OCI-LY3 (cell line): Measurements from ENCODE around the gene HECTD4.

ENCODE experiments used
- EZH2phosphoT487 ChIP-seq: fragments of 200-600 bp; shearing (Covaris generic); IDR thresholded peaks from 2 replicates; pipeline ENCODE4 v1.6.1; 2018; ENCODE audit warnings: antibody characterized with exemption, mixed run types, low read depth
- TF ChIP-seq, protein P1 (sequence below): fragments of 200-600, 300-600 bp; sonication (generic); IDR thresholded peaks from 2 replicates; pipeline ENCODE4 v1.5.1; 2014; ENCODE audit warnings: antibody characterized with exemption, low read length, low read depth

- TF ChIP-seq, protein P1, sequence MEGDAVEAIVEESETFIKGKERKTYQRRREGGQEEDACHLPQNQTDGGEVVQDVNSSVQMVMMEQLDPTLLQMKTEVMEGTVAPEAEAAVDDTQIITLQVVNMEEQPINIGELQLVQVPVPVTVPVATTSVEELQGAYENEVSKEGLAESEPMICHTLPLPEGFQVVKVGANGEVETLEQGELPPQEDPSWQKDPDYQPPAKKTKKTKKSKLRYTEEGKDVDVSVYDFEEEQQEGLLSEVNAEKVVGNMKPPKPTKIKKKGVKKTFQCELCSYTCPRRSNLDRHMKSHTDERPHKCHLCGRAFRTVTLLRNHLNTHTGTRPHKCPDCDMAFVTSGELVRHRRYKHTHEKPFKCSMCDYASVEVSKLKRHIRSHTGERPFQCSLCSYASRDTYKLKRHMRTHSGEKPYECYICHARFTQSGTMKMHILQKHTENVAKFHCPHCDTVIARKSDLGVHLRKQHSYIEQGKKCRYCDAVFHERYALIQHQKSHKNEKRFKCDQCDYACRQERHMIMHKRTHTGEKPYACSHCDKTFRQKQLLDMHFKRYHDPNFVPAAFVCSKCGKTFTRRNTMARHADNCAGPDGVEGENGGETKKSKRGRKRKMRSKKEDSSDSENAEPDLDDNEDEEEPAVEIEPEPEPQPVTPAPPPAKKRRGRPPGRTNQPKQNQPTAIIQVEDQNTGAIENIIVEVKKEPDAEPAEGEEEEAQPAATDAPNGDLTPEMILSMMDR = no peak
- TF ChIP-seq EZH2phosphoT487 = no peak
Measured at GRCh38 chr12:112297188-112297587, 85.0 kb downstream of the HECTD4 start.
